ENCODE measurements around the gene CD2AP. TPM values are rescaled to one million over a fixed set of nuclear protein-coding genes. Genes with fewer than 3 reads are reported as not detected.

The CD2AP gene
- total and polyA plus RNA-seq, 2 experiments from 2014 or later: 13.7 to 48.0 TPM

GRCh38 chr6:47535316-47536225 lies 58.0 kb downstream of the CD2AP start:
- Histone ChIP-seq H3K9me3 (ENCODE audit: low read depth) (no peaks in the 10 kb centered on the region), H3K4me1 (ENCODE audit: insufficient read depth) (peaks cover 4% of the 10 kb centered on the region), H3K4me3 (no peak overlapping the region), H4K20me1 (ENCODE audit: insufficient read depth, poor library complexity, severe bottlenecking) (peaks cover 2% of the 10 kb centered on the region), H3K79me2 (peaks cover 69% of the 10 kb centered on the region), H2AFZ (no peak overlapping the region), H3K27ac (no peak overlapping the region), H3K4me2 (no peak overlapping the region), H3K36me3 (replicated peaks; ENCODE audit: insufficient read depth, low read depth) (no peaks in the 10 kb centered on the region), H3K9me2 (replicated peaks; ENCODE audit: insufficient read depth) (no peaks in the 10 kb centered on the region), H3K27me3 (no peaks in the 10 kb centered on the region)
- WGBS (ENCODE audit: low lambda C conversion rate, missing lambda C conversion rate): 65% methylated on average over 2 of the region's 2 CpGs
- no peak for TF ChIP-seq EZH2 (IDR thresholded peaks at IDR 0.05; ENCODE audit: borderline replicate concordance)
- no peak for TF ChIP-seq CTCF (IDR thresholded peaks at IDR 0.05; ENCODE audit: poor library complexity)
- no peak for DNase-seq (ENCODE audit: low spot score)

- Histone ChIP-seq H3K79me2 (peaks cover 68% of the 10 kb centered on the region), H3K4me3 (no peak overlapping the region), H3K4me1 (ENCODE audit: insufficient read depth) (peaks cover 4% of the 10 kb centered on the region), H2AFZ (no peak overlapping the region), H3K9me3 (ENCODE audit: low read depth) (no peaks in the 10 kb centered on the region), H3K4me2 (no peak overlapping the region), H3K9me2 (replicated peaks; ENCODE audit: insufficient read depth) (no peaks in the 10 kb centered on the region), H3K27ac (no peak overlapping the region), H3K36me3 (replicated peaks; ENCODE audit: insufficient read depth, low read depth) (no peaks in the 10 kb centered on the region), H4K20me1 (ENCODE audit: insufficient read depth, poor library complexity, severe bottlenecking) (peaks cover 2% of the 10 kb centered on the region), H3K27me3 (no peaks in the 10 kb centered on the region)
- TF ChIP-seq EZH2 (IDR thresholded peaks at IDR 0.05; ENCODE audit: borderline replicate concordance) (no peak), CTCF (IDR thresholded peaks at IDR 0.05; ENCODE audit: poor library complexity) (no peak), EZH2phosphoT487 (IDR thresholded peaks at IDR 0.05; ENCODE audit: low read depth, severe bottlenecking, unreplicated experiment) (no peak)
- WGBS (ENCODE audit: low lambda C conversion rate, missing lambda C conversion rate): 74% methylated on average over 4 of the region's 4 CpGs
- DNase-seq (ENCODE audit: low spot score): no peak
Measured at GRCh38 chr6:47536816-47537401, 59.3 kb downstream of the CD2AP start.

GRCh38 chr6:47545223-47545622 lies 67.6 kb downstream of the CD2AP start:
- no peaks in the 10 kb centered on the region for H3K9me2 ChIP-seq (replicated peaks; ENCODE audit: insufficient read depth)
- TF ChIP-seq CTCF (IDR thresholded peaks at IDR 0.05; ENCODE audit: poor library complexity): no peak
- no peak for TF ChIP-seq EZH2phosphoT487 (IDR thresholded peaks at IDR 0.05; ENCODE audit: low read depth, severe bottlenecking, unreplicated experiment)
- TF ChIP-seq EZH2 (IDR thresholded peaks at IDR 0.05; ENCODE audit: borderline replicate concordance): no peak
- no peaks in the 10 kb centered on the region for H3K27me3 ChIP-seq
- H2AFZ ChIP-seq: no peak overlapping the region
- no peaks in the 10 kb centered on the region for H4K20me1 ChIP-seq (ENCODE audit: insufficient read depth, poor library complexity, severe bottlenecking)
- H3K79me2 ChIP-seq: peaks cover 37% of the 10 kb centered on the region
- 94% methylated on average over 6 of the region's 6 CpGs for WGBS (ENCODE audit: low lambda C conversion rate, missing lambda C conversion rate)
- no peaks in the 10 kb centered on the region for H3K36me3 ChIP-seq (replicated peaks; ENCODE audit: insufficient read depth, low read depth)
- H3K4me1 ChIP-seq (ENCODE audit: insufficient read depth): no peaks in the 10 kb centered on the region
- H3K4me2 ChIP-seq: no peak overlapping the region
- no peak for DNase-seq (ENCODE audit: low spot score)
- H3K27ac ChIP-seq: no peak overlapping the region
- H3K9me3 ChIP-seq (ENCODE audit: low read depth): peaks cover 11% of the 10 kb centered on the region
- no peak overlapping the region for H3K4me3 ChIP-seq
